Suppressor macrophage treated with lipopolysaccharide for 4 hours (primary cell): Measurements from ENCODE around the gene GZF1.

ENCODE experiments used
- DNase-seq: peaks from one replicate; pipeline ENCODE4 v3.0.0-alpha.2; 2020

The GZF1 gene

GRCh38 chr20:23370274-23370673 lies 8.3 kb downstream of the GZF1 start:
- no peak for DNase-seq

DNA sequence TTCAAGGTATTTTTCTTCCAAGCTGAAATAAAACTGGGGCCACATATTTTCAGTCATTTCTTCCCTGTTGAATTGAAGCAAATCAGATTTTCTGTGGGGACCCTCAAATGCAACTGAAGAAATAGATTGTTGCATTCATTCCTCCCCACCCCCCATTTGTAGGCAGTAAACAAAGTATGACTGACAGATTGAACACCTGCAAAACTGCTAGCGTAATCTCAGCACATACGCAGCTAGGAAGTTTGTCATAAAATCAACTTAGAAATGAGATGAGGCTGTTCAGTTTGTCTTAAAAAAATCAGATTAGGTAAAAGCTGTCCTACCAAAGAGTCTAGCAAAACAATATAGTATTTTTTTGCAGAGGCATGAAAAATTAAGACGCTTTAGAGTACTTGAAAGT lies 8.9 kb downstream of the GZF1 start:
- no peak for DNase-seq

DNA sequence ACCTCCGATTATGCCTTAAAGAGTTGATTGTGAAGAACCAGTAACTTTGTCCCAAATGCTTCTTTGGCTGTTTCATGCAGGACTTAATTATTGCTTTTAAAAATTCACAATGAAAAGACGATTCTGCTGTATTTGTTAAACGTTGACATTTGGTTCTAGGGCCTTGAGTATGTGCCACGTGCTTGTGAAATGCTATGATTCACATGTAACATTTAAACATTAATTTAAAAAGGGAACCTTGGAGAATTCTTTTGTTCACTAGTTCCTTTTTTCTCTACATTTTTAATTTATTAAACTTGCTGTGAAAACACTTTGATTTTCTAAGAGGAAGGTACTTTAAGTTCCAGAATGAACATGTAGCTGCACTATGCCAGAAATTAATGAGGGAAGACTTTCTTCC lies 9.5 kb downstream of the GZF1 start:
- DNase-seq, result peak; percentile 68

GRCh38 chr20:23374441-23374840 lies 12.5 kb downstream of the GZF1 start:
- DNase-seq, result no peak

- DNase-seq, result no peak
Measured at GRCh38 chr20:23375827-23376226, 13.8 kb downstream of the GZF1 start.

- DNase-seq, result no peak
Measured at GRCh38 chr20:23379772-23380171, 17.8 kb downstream of the GZF1 start.

DNA sequence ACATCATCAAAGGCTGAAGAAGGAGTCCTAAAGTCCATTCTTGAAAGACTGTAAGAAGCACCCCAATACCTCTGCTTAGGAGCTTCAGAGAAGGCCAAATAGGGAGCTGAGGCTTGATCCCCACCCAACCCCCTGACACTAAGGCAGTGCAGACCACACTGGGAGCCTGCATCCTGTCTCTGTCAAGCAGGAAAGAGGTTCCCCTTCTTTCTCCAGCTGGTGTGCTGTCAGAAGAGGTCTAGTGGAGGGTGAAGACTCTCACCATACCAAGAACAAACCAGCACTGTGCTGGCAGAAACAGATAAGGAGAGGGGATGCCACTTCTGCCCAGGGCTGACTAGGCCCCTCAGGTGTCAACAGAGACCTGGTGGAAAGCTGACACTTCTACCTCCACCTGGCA lies 19.9 kb downstream of the GZF1 start:
- no peak for DNase-seq

GRCh38 chr20:23386304-23387117 lies 24.5 kb downstream of the GZF1 start:
- DNase-seq, result no peak

GRCh38 chr20:23387118-23387443 lies 25.1 kb downstream of the GZF1 start:
- no peak for DNase-seq

- DNase-seq, result no peak
Measured at GRCh38 chr20:23390091-23390774, 28.3 kb downstream of the GZF1 start.

- no peak for DNase-seq
Measured at GRCh38 chr20:23391707-23392310, 29.8 kb downstream of the GZF1 start.

DNA sequence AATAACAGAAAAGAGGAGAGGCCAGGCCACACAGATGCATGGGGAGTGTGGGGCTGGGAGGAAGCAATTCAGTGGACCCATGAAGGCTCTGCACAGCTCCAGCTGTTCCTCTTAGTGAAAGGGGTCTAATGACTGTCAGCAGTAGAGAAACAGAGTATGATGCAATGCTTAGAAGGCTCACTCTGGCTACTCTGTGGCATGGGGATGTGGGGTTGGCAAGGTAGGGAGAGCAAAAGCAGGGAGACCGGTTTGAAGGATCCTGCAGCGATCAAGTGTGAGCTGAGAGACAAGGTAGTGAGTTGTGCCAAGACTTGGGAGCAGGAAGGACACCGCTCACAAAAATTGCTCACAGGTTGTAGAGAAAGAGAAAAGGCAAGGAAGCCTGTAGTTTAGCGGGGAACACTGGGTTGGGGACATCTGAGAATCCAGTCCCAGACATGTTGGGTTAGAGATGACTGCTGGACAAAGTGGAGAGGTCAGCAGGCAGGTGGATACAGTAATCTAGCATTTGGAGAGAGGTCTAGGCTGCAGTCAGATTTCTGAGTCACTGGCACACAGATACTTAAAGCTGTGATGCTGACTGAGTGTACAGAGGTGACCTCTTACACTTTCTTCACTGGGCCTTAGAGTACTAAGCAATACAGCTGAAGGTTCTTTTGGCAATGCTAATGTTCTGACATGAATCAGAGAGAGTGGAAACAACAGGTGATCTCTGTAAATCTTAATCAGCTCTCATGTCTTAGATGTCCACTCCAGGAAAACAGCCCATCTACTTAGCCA lies 32.2 kb downstream of the GZF1 start:
- DNase-seq, result no peak

GRCh38 chr20:23396950-23397627 lies 35.1 kb downstream of the GZF1 start:
- DNase-seq, result no peak

GRCh38 chr20:23397961-23398360 lies 36.0 kb downstream of the GZF1 start:
- DNase-seq, result peak; percentile 67

- peak; percentile 47 for DNase-seq
Measured at GRCh38 chr20:23399568-23400241, 37.7 kb downstream of the GZF1 start.

DNA sequence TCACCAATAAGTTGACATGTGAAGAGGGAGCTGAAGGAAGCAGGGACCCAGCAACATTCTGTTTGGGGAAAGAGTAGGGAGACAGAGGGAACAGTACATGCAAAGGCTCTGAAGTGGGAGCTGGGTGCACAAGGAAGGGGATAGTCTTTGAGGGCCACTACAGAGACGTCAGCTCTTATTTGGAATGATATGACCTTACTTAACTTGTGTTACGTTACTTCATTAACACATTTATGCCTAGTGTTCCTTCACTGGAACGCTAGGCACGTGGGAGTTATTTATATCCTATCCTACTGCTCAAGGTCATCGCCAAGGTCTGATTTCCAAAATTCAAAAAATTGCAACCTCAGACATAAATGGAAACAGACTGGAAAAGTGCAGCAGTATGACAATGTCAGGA lies 39.1 kb downstream of the GZF1 start:
- no peak for DNase-seq

DNA sequence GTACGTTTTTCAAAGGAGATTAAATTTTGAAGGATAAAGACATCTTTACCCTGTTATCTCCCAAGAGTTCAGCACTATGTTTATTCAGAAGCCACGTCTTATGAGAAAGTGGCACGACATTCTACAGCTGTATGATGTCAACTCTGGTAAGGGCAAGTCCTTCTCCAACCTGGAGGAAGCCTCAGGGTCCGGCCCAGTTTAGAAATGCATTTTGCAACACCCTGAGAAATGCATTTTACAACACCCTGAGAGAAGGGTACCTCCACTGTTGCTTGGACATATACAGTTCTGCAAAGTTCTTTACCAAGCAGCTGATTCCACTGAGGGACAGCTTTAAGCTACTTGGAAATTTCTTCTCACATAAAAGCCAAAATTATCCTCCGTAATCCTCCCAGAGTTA lies 41.8 kb downstream of the GZF1 start:
- DNase-seq, result no peak

- peak; percentile 1 for DNase-seq
Measured at GRCh38 chr20:23404196-23404595, 42.2 kb downstream of the GZF1 start.

GRCh38 chr20:23406880-23407279 lies 44.9 kb downstream of the GZF1 start:
- no peak for DNase-seq

DNA sequence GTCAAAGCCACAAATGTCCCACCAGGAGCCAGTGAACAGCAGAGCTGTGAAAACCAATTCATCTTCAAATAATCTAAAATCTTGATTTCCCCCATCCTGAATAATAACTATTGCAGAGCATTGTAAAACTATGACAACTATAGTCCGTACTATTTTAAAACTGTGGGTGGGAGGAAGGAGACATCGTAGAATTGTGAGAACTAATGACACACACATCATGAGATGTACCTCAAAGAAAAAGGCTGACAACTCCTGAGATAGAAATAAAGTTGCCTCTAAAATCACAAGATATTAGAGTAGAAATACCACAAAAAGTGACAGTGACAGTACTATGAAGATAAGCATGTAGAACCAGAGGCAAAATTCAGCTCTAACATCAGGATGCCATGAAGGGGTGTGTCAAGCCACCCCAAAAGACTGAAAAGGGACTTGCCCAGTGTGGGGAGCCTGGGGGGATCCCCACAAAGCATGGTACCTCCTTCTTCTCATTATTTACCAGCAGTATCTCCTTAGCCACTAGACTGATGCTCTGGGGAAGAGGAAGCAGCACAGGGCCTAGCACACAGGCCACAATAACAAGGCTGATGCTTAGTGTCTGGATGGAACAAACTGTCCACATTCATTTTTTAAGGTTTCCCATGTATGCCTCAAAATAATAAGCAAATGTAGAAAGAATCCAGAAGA lies 45.9 kb downstream of the GZF1 start:
- peak; percentile 38 for DNase-seq

DNA sequence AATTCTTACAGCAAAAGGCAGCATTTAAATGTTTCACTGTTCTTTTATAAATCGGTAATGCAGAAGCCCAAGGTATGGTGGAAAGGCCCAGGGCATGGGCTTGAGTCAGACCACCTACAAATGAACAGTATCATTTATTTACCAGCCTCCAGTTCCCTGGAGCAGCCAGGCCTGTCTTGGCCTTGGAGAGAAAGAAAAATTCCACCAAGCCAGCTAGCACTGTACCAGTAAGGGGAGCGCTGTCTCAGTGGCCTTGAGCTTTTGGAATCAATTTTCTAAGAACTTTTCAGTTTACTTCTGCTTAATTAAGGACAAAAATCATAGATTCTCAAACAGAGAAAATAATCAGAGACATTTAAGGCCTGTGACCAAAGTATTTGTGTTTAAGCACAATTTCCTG lies 47.0 kb downstream of the GZF1 start:
- no peak for DNase-seq

- no peak for DNase-seq
Measured at GRCh38 chr20:23409800-23410199, 47.8 kb downstream of the GZF1 start.
